CD4-positive, alpha-beta T cell treated with Interferon alpha-2 for 1 hour (primary cell): ENCODE measurements around the gene WAS.
A peak's percentile ranks its signal among the peaks of the same experiment; 100 is the strongest.

Experiments
- DNase-seq, 2 donors: peaks; one replicate each; pipeline ENCODE4 v3.0.0-alpha.2; 2020 to 2022

WAS gene

DNA sequence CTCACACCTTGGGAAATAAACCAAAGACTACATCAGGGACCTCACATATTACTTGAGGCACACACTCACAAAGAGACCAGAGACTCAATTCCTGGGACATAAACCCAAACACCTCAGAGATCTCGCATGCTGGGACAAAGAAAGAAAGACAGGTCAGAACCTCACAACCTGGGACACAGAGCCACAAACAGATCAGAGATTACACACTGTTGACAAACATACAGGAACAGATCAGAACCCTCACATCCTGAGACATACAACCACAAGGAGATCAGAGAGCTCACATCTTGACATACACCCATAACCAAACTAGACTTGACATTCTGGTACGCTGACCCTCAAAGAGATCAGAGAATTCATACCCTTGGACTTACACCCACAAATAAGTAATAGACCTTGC is 30.2 kb downstream of the WAS start:
- no peak for DNase-seq

DNA sequence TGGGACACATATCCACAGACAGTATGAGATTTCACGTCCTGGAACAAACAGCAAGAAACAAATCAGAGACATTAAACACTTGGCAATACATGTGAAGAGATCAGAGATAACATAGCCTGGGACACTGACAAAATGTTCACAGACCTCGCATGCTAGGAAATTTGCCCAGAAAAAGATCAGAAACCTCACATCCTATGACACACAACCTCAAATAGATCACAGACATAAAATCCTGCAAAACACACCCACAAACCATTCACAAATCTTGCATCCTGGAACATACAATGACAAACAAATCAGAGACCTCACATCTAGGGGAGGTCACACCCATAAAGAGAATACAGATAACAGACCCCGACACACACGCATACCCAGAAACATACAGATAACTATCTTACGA is 31.0 kb downstream of the WAS start:
- peak in 1 of 2 donors; percentile 53 for DNase-seq

DNA sequence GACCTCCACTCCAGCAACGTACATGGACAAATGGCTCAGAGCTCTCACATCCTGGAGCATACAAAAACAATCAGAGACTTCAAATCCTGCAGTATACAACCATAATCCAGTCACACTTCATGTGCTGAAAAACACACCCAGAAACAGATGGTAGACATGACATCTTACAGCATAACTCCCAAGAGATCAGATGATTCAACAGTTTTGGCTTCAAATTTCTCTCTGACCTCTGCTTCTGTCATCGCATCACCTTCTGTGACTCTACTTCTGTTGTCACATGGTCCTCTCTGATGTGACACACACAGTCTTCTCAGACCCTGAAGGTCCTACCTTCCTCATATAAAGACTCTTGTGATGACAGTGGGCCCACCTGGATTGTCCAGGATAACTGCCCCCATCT is 31.5 kb downstream of the WAS start:
- DNase-seq: no peak

DNA sequence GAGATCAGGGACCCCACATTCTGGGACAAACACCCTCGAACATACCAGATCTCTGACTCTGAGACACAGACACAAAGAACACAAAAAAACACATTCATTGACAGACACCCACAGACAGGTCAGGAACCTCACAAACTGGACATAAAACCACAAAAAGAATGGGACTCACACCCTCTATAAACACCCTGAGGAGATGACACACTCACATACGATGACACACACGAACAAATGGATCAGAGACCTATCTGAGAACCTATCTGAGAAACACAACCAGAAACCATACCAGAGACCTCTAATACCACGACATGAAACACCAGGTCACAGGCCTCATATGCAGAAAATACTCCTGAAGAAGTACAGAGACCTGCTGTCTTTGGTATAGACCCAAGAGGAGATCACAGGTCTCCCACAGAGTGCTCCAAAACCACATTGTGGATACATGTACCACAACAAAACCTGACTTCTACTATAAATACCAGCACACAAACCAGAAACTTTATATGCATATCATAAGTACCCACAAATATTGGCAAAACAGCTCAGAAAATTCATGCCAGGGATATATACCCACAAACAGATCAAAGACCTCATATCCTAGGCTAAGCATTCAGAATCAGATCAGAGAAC is 32.4 kb downstream of the WAS start:
- peak in 1 of 2 donors; percentile 29 for DNase-seq

DNA sequence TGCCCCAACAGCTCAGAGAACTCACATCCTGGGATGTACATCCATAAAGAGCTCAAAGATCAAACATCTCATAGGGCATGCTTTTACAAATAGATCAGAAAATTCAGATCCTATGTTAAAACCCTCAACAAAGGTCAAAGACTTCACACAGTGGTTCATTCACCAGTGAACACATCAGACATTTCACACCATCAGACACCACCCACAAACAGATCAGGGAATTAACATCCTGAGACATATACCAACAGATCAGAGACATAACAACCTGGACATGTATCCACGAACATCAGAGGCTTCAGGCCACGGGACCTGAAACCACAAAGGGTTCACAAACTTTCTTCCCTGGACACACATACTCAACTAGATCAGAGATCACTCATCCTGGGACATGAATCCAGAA is 36.4 kb downstream of the WAS start:
- peak in 1 of 2 donors; percentile 21 for DNase-seq

DNA sequence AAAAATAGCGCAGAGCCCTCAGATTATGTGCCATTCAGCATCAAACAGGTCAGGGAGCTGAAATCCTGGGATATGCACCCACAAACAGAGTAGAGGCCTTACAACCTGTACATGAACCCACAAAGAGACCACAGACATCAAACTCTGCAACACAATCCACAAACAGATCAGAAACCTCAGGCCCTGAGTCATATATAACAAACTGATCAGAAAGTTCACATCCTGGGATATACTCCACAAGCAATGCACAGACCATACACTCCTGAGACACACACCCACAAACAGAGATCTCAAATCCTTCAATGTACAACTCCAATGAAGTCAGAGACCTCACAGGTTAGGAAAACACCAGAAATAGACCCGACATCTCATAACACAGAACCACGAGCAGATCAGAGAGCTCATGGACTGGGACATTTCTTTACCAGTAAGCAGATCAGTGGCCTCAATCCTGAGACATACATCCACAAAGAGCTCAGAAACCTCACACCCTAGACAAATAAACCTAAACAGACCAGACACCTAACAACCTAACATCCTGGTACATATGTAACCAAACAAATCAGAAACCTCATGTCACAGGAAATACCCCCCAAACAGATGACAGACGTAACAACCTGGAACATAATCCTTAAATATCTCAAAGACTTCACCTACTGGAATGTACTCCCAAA is 37.1 kb downstream of the WAS start:
- DNase-seq: peak in 1 of 2 donors; percentile 36

DNA sequence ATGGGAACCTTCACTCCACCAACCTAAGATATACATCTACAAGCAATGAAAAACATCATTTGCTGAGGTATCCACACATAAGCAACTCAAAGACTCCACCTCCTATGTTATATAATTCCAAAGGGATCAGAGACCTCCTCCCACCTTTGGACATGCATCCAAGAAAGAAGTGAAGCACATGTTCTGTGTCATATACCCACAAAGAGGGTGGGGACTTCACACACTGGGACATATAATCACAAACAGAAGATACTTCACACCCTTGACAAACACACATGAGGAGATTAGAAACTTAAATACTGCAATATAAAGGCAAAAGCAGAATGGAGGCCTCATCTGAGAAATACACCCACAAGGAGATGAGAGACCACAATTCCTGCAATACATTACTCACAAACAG is 38.3 kb downstream of the WAS start:
- no peak for DNase-seq

DNA sequence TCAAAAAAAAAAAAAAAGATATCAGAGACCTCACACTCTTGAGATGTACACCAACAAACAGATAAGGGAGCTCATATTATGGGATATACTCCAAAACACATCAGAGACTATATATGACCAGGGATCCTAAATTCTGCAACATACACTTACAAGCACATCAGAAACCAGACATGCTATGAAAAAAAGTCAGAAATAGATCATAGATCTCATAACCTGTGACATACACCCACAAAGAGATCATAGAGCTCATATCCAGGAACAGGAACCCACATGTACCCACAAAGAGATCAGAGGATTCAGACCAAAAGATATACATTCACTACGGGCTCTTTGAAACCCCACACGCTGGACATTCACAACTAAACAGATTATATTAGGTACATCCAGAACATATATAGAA is 43.0 kb downstream of the WAS start:
- no peak for DNase-seq

DNA sequence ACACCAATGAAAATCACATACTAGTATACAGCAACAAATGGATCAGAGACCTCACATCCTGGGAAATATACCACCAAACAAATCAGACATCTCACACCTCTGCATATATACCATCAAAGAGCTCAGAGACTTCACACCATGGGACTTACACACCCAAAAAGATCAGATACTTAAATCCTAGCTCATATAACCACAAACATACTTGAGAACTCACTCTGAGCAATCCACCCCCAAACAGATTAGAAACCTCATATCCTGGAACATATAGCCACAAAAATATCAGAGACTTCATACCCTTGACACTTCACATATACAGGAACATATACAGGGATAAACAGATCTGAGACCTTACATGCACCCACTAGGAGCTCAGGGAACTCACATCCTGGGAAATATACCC is 45.1 kb downstream of the WAS start:
- no peak for DNase-seq

DNA sequence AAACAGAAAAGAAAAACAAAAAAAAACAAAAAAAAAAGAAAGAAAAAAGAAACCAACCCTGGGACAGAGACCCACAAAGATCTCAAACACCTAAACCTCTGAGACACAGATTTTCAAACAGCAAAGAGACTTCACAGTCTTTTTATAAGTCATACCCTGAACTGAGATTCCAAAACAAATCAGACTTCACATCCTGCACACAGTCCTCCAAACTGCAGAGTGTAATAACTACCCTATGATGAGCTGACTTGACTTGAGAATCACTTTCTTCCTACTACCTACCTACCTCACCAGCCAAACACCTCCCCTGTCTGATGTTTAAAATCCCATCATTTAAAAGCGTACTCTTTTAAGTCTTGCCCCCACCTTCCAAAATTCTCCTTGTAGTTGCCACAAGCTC is 52.7 kb downstream of the WAS start:
- no peak for DNase-seq

DNA sequence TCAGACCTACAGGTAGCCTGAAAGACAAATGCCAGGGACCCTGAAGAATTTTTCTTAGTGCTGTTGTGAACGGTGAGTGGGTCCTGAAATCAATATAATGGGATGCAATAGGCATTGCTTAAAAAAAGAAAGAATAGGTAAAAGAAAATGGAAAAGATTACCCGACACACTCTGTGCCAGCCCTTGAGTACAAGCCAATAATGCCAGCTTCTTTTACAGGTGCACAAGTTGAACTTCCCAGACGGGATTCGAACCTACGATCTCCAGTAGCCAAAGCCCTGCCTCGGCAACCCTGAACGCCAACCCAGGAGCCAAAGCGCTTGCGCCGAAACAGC is 53.2 kb downstream of the WAS start:
- DNase-seq: no peak

DNA sequence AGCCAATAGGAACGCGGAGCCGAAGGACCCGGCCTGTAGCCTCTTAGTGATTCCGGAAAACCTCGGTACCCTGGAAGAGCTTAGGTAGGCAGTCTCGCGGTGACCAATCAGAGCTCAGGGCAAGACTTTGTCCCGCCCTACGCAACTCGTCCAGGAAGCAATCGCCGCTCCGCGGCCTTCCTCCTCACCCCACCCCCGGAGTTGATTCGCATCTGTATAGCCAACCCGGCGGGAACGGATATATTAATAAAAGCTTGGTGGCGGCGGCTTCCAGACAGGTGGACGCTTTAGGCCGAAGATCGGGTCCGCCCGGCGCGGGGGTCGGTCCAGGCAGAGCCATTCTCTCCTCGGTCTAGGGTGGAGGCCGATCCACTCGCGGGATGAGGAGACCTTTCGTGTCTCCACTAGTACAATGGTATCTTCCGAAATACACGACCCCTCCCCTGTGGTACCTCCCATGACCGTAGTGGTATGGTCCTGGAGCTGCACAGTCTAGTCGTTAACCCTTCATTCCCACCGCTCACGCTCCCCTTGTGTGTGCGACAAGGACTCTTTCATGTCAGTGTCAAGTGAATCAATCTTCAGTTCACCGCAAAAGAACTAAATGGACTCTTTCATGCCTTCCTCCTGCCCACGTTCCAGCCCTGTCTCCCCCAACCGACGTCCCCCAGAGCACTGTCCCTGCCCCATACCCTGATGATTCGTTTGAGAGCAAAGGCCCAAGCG is 53.8 kb downstream of the WAS start:
- peak; percentile 95 to 96 for DNase-seq

DNA sequence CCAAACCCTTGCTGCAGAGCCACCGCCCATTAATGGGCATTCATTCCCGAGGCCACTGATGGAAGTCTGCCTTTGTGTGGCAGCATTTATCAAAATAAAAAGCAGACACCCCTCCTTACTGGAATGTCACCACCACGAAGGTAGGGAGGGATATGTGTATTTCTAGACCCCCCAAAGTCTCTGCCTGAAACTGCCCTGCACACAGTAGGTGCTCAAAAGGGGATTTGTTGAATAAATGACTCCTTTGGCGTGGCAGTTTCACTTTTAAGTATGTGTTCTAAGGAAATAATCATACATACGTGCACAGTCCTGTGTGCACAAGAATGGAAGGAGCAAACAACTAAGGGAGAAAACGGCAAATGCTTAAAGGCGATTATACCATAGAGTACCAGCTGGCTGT is 54.3 kb downstream of the WAS start:
- DNase-seq: no peak
